Neural progenitor cell (in vitro differentiated cells): Measurements from ENCODE around the gene RNF7.

Source experiments
- EZH2 ChIP-seq: fragments of 200-600 bp; sonication (generic); IDR thresholded peaks from 2 replicates; pipeline ENCODE4 v1.6.1; 2017; ENCODE audit warnings: antibody characterized with exemption, mild to moderate bottlenecking, moderate library complexity
- TF ChIP-seq, protein P1 (sequence below): fragments of 200-600 bp; sonication (generic); IDR thresholded peaks from 2 replicates; pipeline ENCODE4 v1.5.1; 2017; ENCODE audit warnings: antibody characterized with exemption, mild to moderate bottlenecking

DNA sequence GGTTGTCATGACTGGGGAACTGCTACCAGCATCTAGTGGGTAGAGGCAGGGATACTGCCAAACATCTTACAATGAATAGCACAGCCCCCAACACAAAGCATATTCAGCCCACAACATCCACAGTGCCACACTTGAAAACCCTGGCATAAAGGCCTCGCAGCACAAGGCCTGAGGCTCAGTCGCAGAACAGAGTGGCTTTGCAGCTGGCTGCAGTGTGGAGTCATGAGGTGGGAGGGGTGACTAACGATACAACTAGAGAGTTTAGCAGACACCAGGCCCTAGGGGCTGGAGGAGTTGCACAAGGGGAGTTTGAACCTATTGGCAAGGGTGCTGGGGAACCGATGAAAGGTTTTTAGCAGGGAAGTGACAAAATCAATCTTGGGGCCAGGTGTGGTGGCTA is 57.2 kb downstream of the RNF7 start:
- TF ChIP-seq, protein P1, sequence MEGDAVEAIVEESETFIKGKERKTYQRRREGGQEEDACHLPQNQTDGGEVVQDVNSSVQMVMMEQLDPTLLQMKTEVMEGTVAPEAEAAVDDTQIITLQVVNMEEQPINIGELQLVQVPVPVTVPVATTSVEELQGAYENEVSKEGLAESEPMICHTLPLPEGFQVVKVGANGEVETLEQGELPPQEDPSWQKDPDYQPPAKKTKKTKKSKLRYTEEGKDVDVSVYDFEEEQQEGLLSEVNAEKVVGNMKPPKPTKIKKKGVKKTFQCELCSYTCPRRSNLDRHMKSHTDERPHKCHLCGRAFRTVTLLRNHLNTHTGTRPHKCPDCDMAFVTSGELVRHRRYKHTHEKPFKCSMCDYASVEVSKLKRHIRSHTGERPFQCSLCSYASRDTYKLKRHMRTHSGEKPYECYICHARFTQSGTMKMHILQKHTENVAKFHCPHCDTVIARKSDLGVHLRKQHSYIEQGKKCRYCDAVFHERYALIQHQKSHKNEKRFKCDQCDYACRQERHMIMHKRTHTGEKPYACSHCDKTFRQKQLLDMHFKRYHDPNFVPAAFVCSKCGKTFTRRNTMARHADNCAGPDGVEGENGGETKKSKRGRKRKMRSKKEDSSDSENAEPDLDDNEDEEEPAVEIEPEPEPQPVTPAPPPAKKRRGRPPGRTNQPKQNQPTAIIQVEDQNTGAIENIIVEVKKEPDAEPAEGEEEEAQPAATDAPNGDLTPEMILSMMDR: no peak
- TF ChIP-seq EZH2: no peak
